ENCODE measurements around the gene PTPRF. TPM values are rescaled to one million over a fixed set of nuclear protein-coding genes. Genes with fewer than 3 reads are reported as not detected.

The PTPRF gene
- total and polyA plus RNA-seq, 9 donors = 9.3 to 41.2 (median 21.0) TPM

GRCh38 chr1:43588592-43588991, 57.9 kb downstream of the PTPRF start:
- Histone ChIP-seq H3K36me3 (ENCODE audit: control insufficient read depth, insufficient read depth, low read length) (peaks cover 18% of the 10 kb centered on the region), H3K27me3 (ENCODE audit: control insufficient read depth, insufficient read depth, low read length) (no peaks in the 10 kb centered on the region), H3K4me3 (ENCODE audit: low read length) (no peak overlapping the region), H3K27ac (ENCODE audit: low read length) (no peak overlapping the region), H3K9me3 (replicated peaks; ENCODE audit: control insufficient read depth, low read depth, low read length) (no peaks in the 10 kb centered on the region), H3K4me1 (ENCODE audit: control insufficient read depth, insufficient read depth, low read length) (peaks cover 26% of the 10 kb centered on the region)
- DNase-seq = no peak
- WGBS (ENCODE audit: insufficient coverage) = 90% methylated on average over 16 of the region's 18 CpGs

GRCh38 chr1:43590388-43590925, 59.8 kb downstream of the PTPRF start:
- H3K27me3 ChIP-seq (ENCODE audit: control insufficient read depth, insufficient read depth, low read length) = no peaks in the 10 kb centered on the region
- peaks cover 24% of the 10 kb centered on the region for H3K4me1 ChIP-seq (ENCODE audit: control insufficient read depth, insufficient read depth, low read length)
- peaks cover 18% of the 10 kb centered on the region for H3K36me3 ChIP-seq (ENCODE audit: control insufficient read depth, insufficient read depth, low read length)
- no peak overlapping the region for H3K27ac ChIP-seq (ENCODE audit: low read length)
- no peak for DNase-seq
- H3K9me3 ChIP-seq (replicated peaks; ENCODE audit: control insufficient read depth, low read depth, low read length) = no peaks in the 10 kb centered on the region
- H3K4me3 ChIP-seq (ENCODE audit: low read length) = no peak overlapping the region
- WGBS (ENCODE audit: insufficient coverage) = 40% methylated on average over 1 of the region's 1 CpG

GRCh38 chr1:43591181-43591580, 60.5 kb downstream of the PTPRF start:
- Histone ChIP-seq H3K36me3 (ENCODE audit: control insufficient read depth, insufficient read depth, low read length) (peaks cover 18% of the 10 kb centered on the region), H3K27me3 (ENCODE audit: control insufficient read depth, insufficient read depth, low read length) (no peaks in the 10 kb centered on the region), H3K4me1 (ENCODE audit: control insufficient read depth, insufficient read depth, low read length) (peaks cover 19% of the 10 kb centered on the region), H3K27ac (ENCODE audit: low read length) (no peak overlapping the region), H3K4me3 (ENCODE audit: low read length) (no peak overlapping the region), H3K9me3 (replicated peaks; ENCODE audit: control insufficient read depth, low read depth, low read length) (no peaks in the 10 kb centered on the region)
- 97% methylated on average over 34 of the region's 39 CpGs for WGBS (ENCODE audit: insufficient coverage)
- DNase-seq = no peak

- Histone ChIP-seq H3K4me1 (ENCODE audit: control insufficient read depth, insufficient read depth, low read length) (peaks cover 12% of the 10 kb centered on the region), H3K36me3 (ENCODE audit: control insufficient read depth, insufficient read depth, low read length) (peaks cover 18% of the 10 kb centered on the region), H3K27ac (ENCODE audit: low read length) (no peak overlapping the region), H3K4me3 (ENCODE audit: low read length) (no peak overlapping the region), H3K9me3 (replicated peaks; ENCODE audit: control insufficient read depth, low read depth, low read length) (no peaks in the 10 kb centered on the region), H3K27me3 (ENCODE audit: control insufficient read depth, insufficient read depth, low read length) (no peaks in the 10 kb centered on the region)
- DNase-seq = no peak
- 94% methylated on average over 3 of the region's 11 CpGs for WGBS (ENCODE audit: insufficient coverage)
Observed at GRCh38 chr1:43592051-43592665, 61.5 kb downstream of the PTPRF start.

GRCh38 chr1:43592974-43593683, 62.4 kb downstream of the PTPRF start:
- Histone ChIP-seq H3K36me3 (ENCODE audit: control insufficient read depth, insufficient read depth, low read length) (peaks cover 20% of the 10 kb centered on the region), H3K4me3 (ENCODE audit: low read length) (no peak overlapping the region), H3K27me3 (ENCODE audit: control insufficient read depth, insufficient read depth, low read length) (no peaks in the 10 kb centered on the region), H3K27ac (ENCODE audit: low read length) (no peak overlapping the region), H3K4me1 (ENCODE audit: control insufficient read depth, insufficient read depth, low read length) (peaks cover 2% of the 10 kb centered on the region), H3K9me3 (replicated peaks; ENCODE audit: control insufficient read depth, low read depth, low read length) (no peaks in the 10 kb centered on the region)
- no peak for DNase-seq
- 85% methylated on average over 11 of the region's 16 CpGs for WGBS (ENCODE audit: insufficient coverage)

GRCh38 chr1:43596579-43596978, 65.9 kb downstream of the PTPRF start:
- Histone ChIP-seq H3K27me3 (ENCODE audit: control insufficient read depth, insufficient read depth, low read length) (no peaks in the 10 kb centered on the region), H3K4me3 (ENCODE audit: low read length) (no peak overlapping the region), H3K36me3 (ENCODE audit: control insufficient read depth, insufficient read depth, low read length) (peaks cover 26% of the 10 kb centered on the region), H3K4me1 (ENCODE audit: control insufficient read depth, insufficient read depth, low read length) (no peaks in the 10 kb centered on the region), H3K9me3 (replicated peaks; ENCODE audit: control insufficient read depth, low read depth, low read length) (no peaks in the 10 kb centered on the region), H3K27ac (ENCODE audit: low read length) (no peak overlapping the region)
- no peak for DNase-seq
- WGBS (ENCODE audit: insufficient coverage) = 70% methylated on average over 8 of the region's 8 CpGs

- no peak for DNase-seq
- 92% methylated on average over 5 of the region's 5 CpGs for WGBS (ENCODE audit: insufficient coverage)
- no peak overlapping the region for H3K27ac ChIP-seq (ENCODE audit: low read length)
- H3K9me3 ChIP-seq (replicated peaks; ENCODE audit: control insufficient read depth, low read depth, low read length) = no peaks in the 10 kb centered on the region
- H3K36me3 ChIP-seq (ENCODE audit: control insufficient read depth, insufficient read depth, low read length) = peaks cover 22% of the 10 kb centered on the region
- H3K4me3 ChIP-seq (ENCODE audit: low read length) = no peak overlapping the region
- no peaks in the 10 kb centered on the region for H3K4me1 ChIP-seq (ENCODE audit: control insufficient read depth, insufficient read depth, low read length)
- H3K27me3 ChIP-seq (ENCODE audit: control insufficient read depth, insufficient read depth, low read length) = no peaks in the 10 kb centered on the region
Observed at GRCh38 chr1:43597028-43597427, 66.3 kb downstream of the PTPRF start.

- H3K4me1 ChIP-seq (ENCODE audit: control insufficient read depth, insufficient read depth, low read length) = no peaks in the 10 kb centered on the region
- no peaks in the 10 kb centered on the region for H3K27me3 ChIP-seq (ENCODE audit: control insufficient read depth, insufficient read depth, low read length)
- H3K36me3 ChIP-seq (ENCODE audit: control insufficient read depth, insufficient read depth, low read length) = peaks cover 18% of the 10 kb centered on the region
- H3K27ac ChIP-seq (ENCODE audit: low read length) = no peak overlapping the region
- H3K9me3 ChIP-seq (replicated peaks; ENCODE audit: control insufficient read depth, low read depth, low read length) = no peaks in the 10 kb centered on the region
- no peak overlapping the region for H3K4me3 ChIP-seq (ENCODE audit: low read length)
- WGBS (ENCODE audit: insufficient coverage) = 95% methylated on average over 27 of the region's 31 CpGs
- no peak for DNase-seq
Observed at GRCh38 chr1:43597721-43598120, 67.0 kb downstream of the PTPRF start.

- 92% methylated on average over 11 of the region's 11 CpGs for WGBS (ENCODE audit: insufficient coverage)
Observed at GRCh38 chr1:43598622-43599021, 67.9 kb downstream of the PTPRF start.

More at GRCh38 chr1:43598622-43599021, 67.9 kb downstream of the PTPRF start:
- Histone ChIP-seq H3K36me3 (ENCODE audit: control insufficient read depth, insufficient read depth, low read length) (peaks cover 15% of the 10 kb centered on the region), H3K4me3 (ENCODE audit: low read length) (no peak overlapping the region), H3K9me3 (replicated peaks; ENCODE audit: control insufficient read depth, low read depth, low read length) (no peaks in the 10 kb centered on the region), H3K27ac (ENCODE audit: low read length) (no peak overlapping the region), H3K27me3 (ENCODE audit: control insufficient read depth, insufficient read depth, low read length) (no peaks in the 10 kb centered on the region), H3K4me1 (ENCODE audit: control insufficient read depth, insufficient read depth, low read length) (no peaks in the 10 kb centered on the region)
- DNase-seq = no peak

All from muscle of leg (tissue), 11 donors.